SK-N-MC (cell line): ENCODE measurements around the gene ZFP64.
"Not testable (repeated sequence)": the region's sequence is repeated elsewhere in the genome, so short reads cannot be mapped to it uniquely, and the experiment has no call there.

Experiments
- DNase-seq: peaks from one replicate; pipeline ENCODE4 v3.0.0-alpha.2; 2011; ENCODE audit warnings: low read depth, low spot score
- H3K27ac ChIP-seq: fragments of 200-600 bp; sonication (generic); 2 replicates; pipeline ENCODE4 v1.5.1; 2016; ENCODE audit warnings: mixed run types
- H3K36me3 ChIP-seq: fragments of 200-600 bp; sonication (generic); 2 replicates; pipeline ENCODE4 v1.6.1; 2017; ENCODE audit warnings: antibody characterized with exemption, low read length, mixed read lengths; ENCODE audit not compliant: insufficient read depth
- H3K4me3 ChIP-seq: fragments of 200-600 bp; sonication (generic); 2 replicates; pipeline ENCODE4 v1.5.1; 2016
- H3K9ac ChIP-seq: fragments of 200-600 bp; sonication (generic); 2 replicates; pipeline ENCODE4 v1.8.0; 2017; ENCODE audit warnings: mixed run types, mixed read lengths; ENCODE audit not compliant: insufficient read length
- H3K9me3 ChIP-seq: fragments of 200-600 bp; sonication (generic); 2 replicates; pipeline ENCODE4 v1.6.1; 2017; ENCODE audit warnings: low read depth, mild to moderate bottlenecking, antibody characterized with exemption, low read length, moderate library complexity, mixed read lengths
- EZH2 ChIP-seq: fragments of 200-600 bp; sonication (generic); IDR thresholded peaks from one replicate; pipeline ENCODE4 v1.6.1; 2017; ENCODE audit warnings: antibody characterized with exemption
- FOXP2 ChIP-seq: optimal IDR thresholded peaks from 2 replicates; pipeline ENCODE3; 2011; ENCODE audit warnings: mild to moderate bottlenecking, moderate library complexity; ENCODE audit not compliant: insufficient read depth; ENCODE audit errors: extremely low read length, control extremely low read depth
- POLR2AphosphoS5 ChIP-seq: IDR thresholded peaks from 2 replicates; pipeline ENCODE4 v1.6.1; 2012; ENCODE audit warnings: mild to moderate bottlenecking, low read depth, low read length, borderline replicate concordance

ZFP64 gene

GRCh38 chr20:52137850-52138249 lies 53.7 kb downstream of the ZFP64 start:
- DNase-seq = no peak
- Histone ChIP-seq H3K9me3 (no peaks in the 10 kb centered on the region), H3K36me3 (no peaks in the 10 kb centered on the region), H3K27ac (no peak overlapping the region), H3K4me3 (no peak overlapping the region), H3K9ac (no peak overlapping the region)
- no peak for TF ChIP-seq POLR2AphosphoS5
- TF ChIP-seq FOXP2 = no peak
- TF ChIP-seq EZH2 = no peak

GRCh38 chr20:52133714-52134113 lies 57.9 kb downstream of the ZFP64 start:
- H3K9ac ChIP-seq, H3K9me3 ChIP-seq, DNase-seq, H3K4me3 ChIP-seq, H3K27ac ChIP-seq, H3K36me3 ChIP-seq: not testable (repeated sequence)

DNA sequence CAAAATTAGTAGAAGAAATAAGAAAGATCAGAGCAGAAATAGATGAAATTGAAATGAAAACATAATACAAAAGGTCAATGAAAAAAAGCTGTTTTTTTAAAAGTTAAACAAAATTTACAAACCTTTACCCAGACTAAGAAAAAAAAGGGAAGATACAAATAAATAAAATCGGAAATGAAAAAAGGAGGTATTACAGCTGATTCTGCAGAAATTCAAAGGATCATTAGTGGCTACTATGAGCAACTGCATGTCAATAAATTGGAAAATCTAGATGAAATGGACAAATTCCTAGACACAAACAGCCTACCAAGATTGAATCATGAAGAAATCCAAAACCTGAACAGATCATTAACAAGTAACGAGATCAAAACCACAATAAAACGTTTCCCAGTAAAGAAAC lies 59.2 kb downstream of the ZFP64 start:
- Histone ChIP-seq H3K9me3 (no peaks in the 10 kb centered on the region; the same call in 1 of the 2 replicates), H3K4me3 (no peak overlapping the region), H3K36me3 (no peaks in the 10 kb centered on the region), H3K27ac (no peak overlapping the region), H3K9ac (no peak overlapping the region)
- no peak for DNase-seq
- no peak for TF ChIP-seq POLR2AphosphoS5
- no peak for TF ChIP-seq EZH2
- TF ChIP-seq FOXP2 = no peak

DNA sequence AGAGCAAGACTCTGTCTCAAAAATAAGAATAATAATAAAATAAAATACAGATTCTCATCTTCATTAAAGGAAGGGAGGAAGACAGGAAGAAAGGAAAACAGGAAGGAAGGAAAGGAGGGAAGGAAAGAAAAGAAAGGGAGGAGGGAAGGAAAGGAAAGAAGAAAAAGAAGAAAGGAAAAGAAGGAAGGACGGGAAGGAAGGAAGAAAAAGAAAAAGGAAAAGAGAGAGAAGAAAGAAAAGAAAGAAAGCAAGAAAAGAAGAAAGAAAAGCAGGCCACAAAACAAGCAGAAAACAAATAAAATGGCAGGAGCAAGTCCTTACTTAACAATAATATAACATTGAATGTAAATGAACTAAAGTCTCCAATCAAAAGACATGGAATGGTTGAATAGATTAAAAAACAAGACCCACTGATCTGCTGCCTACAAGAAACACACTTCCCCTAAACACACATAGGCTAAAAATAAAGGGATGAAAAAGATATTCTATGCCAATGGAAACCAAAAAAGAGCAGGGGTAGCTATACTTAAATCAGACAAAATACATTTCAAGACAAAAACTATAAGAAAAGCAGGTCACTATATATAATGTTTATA lies 60.4 kb downstream of the ZFP64 start:
- no peak overlapping the region for H3K27ac ChIP-seq
- DNase-seq = no peak
- no peak overlapping the region for H3K9ac ChIP-seq
- no peaks in the 10 kb centered on the region for H3K36me3 ChIP-seq
- H3K9me3 ChIP-seq = no peaks in the 10 kb centered on the region; the same call in 1 of the 2 replicates
- TF ChIP-seq EZH2 (no peak), POLR2AphosphoS5 (no peak), FOXP2 (no peak)
- no peak overlapping the region for H3K4me3 ChIP-seq

- H3K27ac ChIP-seq = no peak overlapping the region
- H3K9ac ChIP-seq = no peak overlapping the region
- no peak for TF ChIP-seq FOXP2
- TF ChIP-seq POLR2AphosphoS5 = no peak
- no peak for TF ChIP-seq EZH2
- H3K9me3 ChIP-seq = no peaks in the 10 kb centered on the region; the same call in 1 of the 2 replicates
- no peaks in the 10 kb centered on the region for H3K36me3 ChIP-seq
- no peak overlapping the region for H3K4me3 ChIP-seq
- no peak for DNase-seq
Observed at GRCh38 chr20:52130406-52130805, 61.2 kb downstream of the ZFP64 start.

- DNase-seq = no peak
- Histone ChIP-seq H3K27ac (no peak overlapping the region), H3K9me3 (no peaks in the 10 kb centered on the region; the same call in 1 of the 2 replicates)
Observed at GRCh38 chr20:52129611-52130010, 62.0 kb downstream of the ZFP64 start.

DNA sequence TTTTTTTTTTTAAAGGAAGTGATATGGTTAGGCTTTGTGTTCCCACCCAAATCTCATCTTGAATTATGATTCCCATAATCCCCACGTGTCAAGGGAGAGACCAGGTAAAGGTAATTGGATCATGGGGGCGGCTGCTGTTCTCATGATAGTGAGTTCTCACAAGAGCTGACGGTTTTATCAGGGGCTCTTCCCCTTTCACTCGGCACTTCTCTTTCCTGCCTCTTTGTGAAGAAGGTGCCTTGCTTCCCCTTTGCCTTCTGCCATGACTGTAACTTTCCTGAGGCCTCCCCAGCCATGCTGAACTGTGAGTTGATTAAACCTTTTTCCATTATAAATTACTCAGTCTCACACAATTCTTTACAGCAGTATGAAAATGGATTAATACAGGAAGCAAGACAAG lies 64.3 kb downstream of the ZFP64 start:
- Histone ChIP-seq H3K27ac (no peak overlapping the region), H3K36me3 (no peaks in the 10 kb centered on the region), H3K4me3 (no peak overlapping the region), H3K9ac (no peak overlapping the region), H3K9me3 (no peaks in the 10 kb centered on the region; the same call in 1 of the 2 replicates)
- DNase-seq = no peak
- TF ChIP-seq EZH2 (no peak), POLR2AphosphoS5 (no peak), FOXP2 (no peak)

More at GRCh38 chr20:52129611-52130010, 62.0 kb downstream of the ZFP64 start:
- no peak overlapping the region for H3K4me3 ChIP-seq
- no peaks in the 10 kb centered on the region for H3K36me3 ChIP-seq
- TF ChIP-seq FOXP2 (no peak), POLR2AphosphoS5 (no peak)
- no peak overlapping the region for H3K9ac ChIP-seq

DNA sequence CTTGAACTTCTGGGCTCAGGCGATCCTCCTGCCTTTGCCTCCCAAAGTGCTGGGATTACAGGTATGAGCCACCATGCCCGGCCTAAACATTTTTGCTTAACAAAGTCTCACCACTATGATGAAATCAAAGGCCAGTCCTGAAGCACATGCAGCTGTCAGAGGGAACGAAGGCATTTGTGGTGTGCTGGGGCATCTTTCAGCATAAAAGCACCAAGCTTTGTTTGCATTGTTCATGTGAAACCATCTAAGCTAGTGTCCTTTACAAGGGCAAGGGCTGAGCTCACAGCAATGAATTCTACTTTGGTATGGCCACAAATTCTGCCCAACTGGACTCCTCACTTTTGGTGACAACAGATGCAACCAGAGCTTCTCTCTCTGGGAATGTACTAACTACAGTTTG lies 66.8 kb downstream of the ZFP64 start:
- Histone ChIP-seq H3K36me3 (no peaks in the 10 kb centered on the region), H3K4me3 (no peak overlapping the region), H3K9ac (no peak overlapping the region), H3K27ac (no peak overlapping the region), H3K9me3 (no peaks in the 10 kb centered on the region)
- no peak for DNase-seq
- TF ChIP-seq POLR2AphosphoS5 (no peak), FOXP2 (no peak), EZH2 (no peak)

DNA sequence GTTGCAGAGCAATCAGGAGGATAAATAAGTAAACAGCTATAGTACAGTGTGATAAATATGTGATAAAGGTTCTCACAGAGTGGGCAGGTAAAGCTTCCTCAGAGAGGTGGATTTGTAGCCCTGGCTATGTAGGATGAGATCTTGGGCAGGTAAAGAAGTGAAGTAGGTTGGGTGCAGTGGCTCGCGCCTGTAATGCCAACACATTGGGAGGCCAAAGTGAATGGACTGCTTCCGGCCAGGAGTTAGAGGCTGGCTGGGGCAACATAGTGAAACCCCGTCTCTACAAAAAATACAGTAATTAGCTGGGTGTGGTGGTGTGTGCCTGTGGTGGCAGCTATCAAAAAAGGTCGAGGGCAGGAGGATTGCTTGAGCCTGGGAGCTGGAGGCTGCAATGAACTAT lies 72.9 kb downstream of the ZFP64 start:
- Histone ChIP-seq H3K27ac (no peak overlapping the region), H3K9me3 (no peaks in the 10 kb centered on the region), H3K9ac (no peak overlapping the region), H3K4me3 (no peak overlapping the region), H3K36me3 (no peaks in the 10 kb centered on the region)
- DNase-seq = no peak
- no peak for TF ChIP-seq EZH2
- TF ChIP-seq POLR2AphosphoS5 = no peak
- no peak for TF ChIP-seq FOXP2
